A549 (cell line): ENCODE results near the gene BMP7. TPM values are rescaled to one million over a fixed set of nuclear protein-coding genes. Genes with fewer than 3 reads are reported as not detected.

Source experiments
- ATAC-seq, 2 experiments: fragments of 200-7000 bp in 1 of 2; fragments of >200 bp in 1 of 2; cut with Nextera tagmentation in 1 of 2; cut with Tn5 transposase in 1 of 2; 3 replicates each; pipeline versions ENCODE4 v1.8.0 to v1.9.1; 2018 to 2020; ENCODE audit warnings: mild to moderate bottlenecking in 1 of 2, moderate library complexity in 1 of 2
- CTCF ChIA-PET: fragments of 300-600 bp; sonication (Branson Sonifier 250); formaldehyde crosslinking; extraction: SDS; loops from one replicate; lab custom pipeline; 2021; ENCODE audit warnings: antibody characterized with exemption, inconsistent platforms; lab: Yijun Ruan, JAX
- POLR2A ChIA-PET: fragments of 350-600 bp; formaldehyde crosslinking; extraction: SDS; loops from one replicate; lab custom pipeline; 2021; ENCODE audit warnings: antibody characterized with exemption, inconsistent platforms; lab: Yijun Ruan, JAX
- DNase-seq, 2 experiments: peaks; one replicate each; pipeline versions ENCODE4 v3.0.0 to v3.0.0-alpha.2; 2011 to 2016; ENCODE audit warnings: low read depth in 1 of 2, low spot score in 1 of 2
- FAIRE-seq: peaks from 2 replicates; lab custom pipeline; 2011; peaks lifted over from hg19 to GRCh38; lab: Jason Lieb, UNC
- H3K27ac ChIP-seq, 2 experiments: fragments of >200 bp; sonication (Bioruptor Twin); formaldehyde crosslinking; 3 replicates each; pipeline ENCODE4 v1.5.1; 2016 to 2017
- H3K4me1 ChIP-seq: fragments of >200 bp; sonication (Bioruptor Twin); formaldehyde crosslinking; 3 replicates; pipeline ENCODE4 v1.6.1; 2016
- H3K4me2 ChIP-seq: fragments of >200 bp; sonication (Bioruptor Twin); formaldehyde crosslinking; 3 replicates; pipeline ENCODE4 v1.6.1; 2016
- H3K4me3 ChIP-seq: fragments of >200 bp; sonication (Bioruptor Twin); formaldehyde crosslinking; 3 replicates; pipeline ENCODE4 v1.5.1; 2016
- H3K9me3 ChIP-seq: fragments of >200 bp; sonication (Bioruptor Twin); formaldehyde crosslinking; 3 replicates; pipeline ENCODE4 v1.6.1; 2016
- BCL3 ChIP-seq: fragments of >200 bp; sonication (Bioruptor Twin); formaldehyde crosslinking; IDR thresholded peaks from 3 replicates; pipeline ENCODE4 v1.6.1; 2016
- CEBPB ChIP-seq, 2 experiments: fragments of >200 bp in 1 of 2; sonication (Bioruptor Twin) in 1 of 2; formaldehyde crosslinking in 1 of 2; IDR thresholded peaks; 2 replicates each; pipeline ENCODE4 v1.6.1; 2012 to 2016
- EHF ChIP-seq: fragments of 250-450 bp; sonication (Bioruptor Pico); IDR thresholded peaks from 2 replicates; pipeline ENCODE4 v1.5.0; 2020; ENCODE audit warnings: mild to moderate bottlenecking
- EHMT2 ChIP-seq: fragments of 200-600 bp; sonication (generic); IDR thresholded peaks from 2 replicates; pipeline ENCODE4 v1.6.1; 2016; ENCODE audit warnings: antibody characterized with exemption, low read depth, mild to moderate bottlenecking, moderate library complexity
- ELK1 ChIP-seq: fragments of 150-350 bp; IDR thresholded peaks from 2 replicates; pipeline ENCODE4 v1.6.1; 2014; ENCODE audit warnings: low read depth, mild to moderate bottlenecking, low read length
- ESRRA ChIP-seq: fragments of 150-350 bp; IDR thresholded peaks from 2 replicates; pipeline ENCODE4 v1.6.1; 2014; ENCODE audit warnings: mild to moderate bottlenecking, low read length, borderline replicate concordance
- GATA3 ChIP-seq: IDR thresholded peaks from 2 replicates; pipeline ENCODE4 v1.6.1; 2012; ENCODE audit warnings: borderline replicate concordance
- HDAC2 ChIP-seq: fragments of 200-600 bp; sonication (generic); IDR thresholded peaks from 2 replicates; pipeline ENCODE4 v1.6.1; 2016
- HMGXB4 ChIP-seq: fragments of 250-450 bp; sonication (Bioruptor Pico); IDR thresholded peaks from 2 replicates; pipeline ENCODE4 v1.5.0; 2021; ENCODE audit warnings: mild to moderate bottlenecking, moderate library complexity, borderline replicate concordance
- HOXA7 ChIP-seq: fragments of 250-450 bp; sonication (Bioruptor Pico); IDR thresholded peaks from 2 replicates; pipeline ENCODE4 v1.5.0; 2020; ENCODE audit warnings: mild to moderate bottlenecking, moderate library complexity
- HOXB5 ChIP-seq: fragments of 250-450 bp; sonication (Bioruptor Pico); IDR thresholded peaks from 2 replicates; pipeline ENCODE4 v1.5.0; 2020; ENCODE audit warnings: mild to moderate bottlenecking, moderate library complexity
- JUN ChIP-seq, 2 experiments: fragments of >200 bp; sonication (Bioruptor Twin); formaldehyde crosslinking; IDR thresholded peaks; 2 replicates in 1 of 2; 3 replicates in 1 of 2; pipeline ENCODE4 v1.6.1; 2016 to 2017
- JUNB ChIP-seq: fragments of >200 bp; sonication (Bioruptor Twin); formaldehyde crosslinking; IDR thresholded peaks from 2 replicates; pipeline ENCODE4 v1.6.1; 2016
- KDM5A ChIP-seq: fragments of 200-600 bp; sonication (generic); IDR thresholded peaks from 2 replicates; pipeline ENCODE4 v1.6.1; 2016; ENCODE audit warnings: antibody characterized with exemption, mild to moderate bottlenecking
- MAX ChIP-seq: IDR thresholded peaks from 2 replicates; pipeline ENCODE4 v1.6.1; 2012
- NFE2L2 ChIP-seq: fragments of 150-350 bp; conservative IDR thresholded peaks from 2 replicates; pipeline ENCODE4 v1.6.1; 2014; ENCODE audit warnings: low read length
- NPAS2 ChIP-seq: fragments of 250-450 bp; sonication (Bioruptor Pico); IDR thresholded peaks from 2 replicates; pipeline ENCODE4 v1.8.0; 2022; ENCODE audit warnings: mild to moderate bottlenecking, moderate library complexity, borderline replicate concordance
- NR3C1 ChIP-seq: fragments of >200 bp; sonication (Bioruptor Twin); formaldehyde crosslinking; IDR thresholded peaks from 3 replicates; pipeline ENCODE4 v1.6.1; 2017
- POLR2AphosphoS2 ChIP-seq: conservative IDR thresholded peaks from 2 replicates; pipeline ENCODE4 v1.6.1; 2012; ENCODE audit warnings: low read length, improper control_type of control experiment, inconsistent platforms
- RAD21 ChIP-seq, 2 experiments: fragments of >200 bp in 1 of 2; sonication (Bioruptor Twin) in 1 of 2; formaldehyde crosslinking in 1 of 2; IDR thresholded peaks in 1 of 2; conservative IDR thresholded peaks in 1 of 2; 2 replicates in 1 of 2; 3 replicates in 1 of 2; pipeline ENCODE4 v1.6.1; 2012 to 2018; ENCODE audit warnings: inconsistent platforms in 1 of 2
- RARB ChIP-seq: fragments of 250-450 bp; sonication (Bioruptor Pico); IDR thresholded peaks from 2 replicates; pipeline ENCODE4 v1.8.0; 2021; ENCODE audit warnings: mild to moderate bottlenecking, moderate library complexity
- SMC3 ChIP-seq: fragments of >200 bp; sonication (Bioruptor Twin); formaldehyde crosslinking; IDR thresholded peaks from 3 replicates; pipeline ENCODE4 v1.6.1; 2018; ENCODE audit warnings: inconsistent platforms
- SREBF2 ChIP-seq: fragments of 450-650 bp; IDR thresholded peaks from 2 replicates; pipeline ENCODE4 v1.6.1; 2014; ENCODE audit warnings: mild to moderate bottlenecking, moderate library complexity
- TP53 ChIP-seq: fragments of 250-450 bp; sonication (Bioruptor Pico); IDR thresholded peaks from 2 replicates; pipeline ENCODE4 v1.5.0; 2021; ENCODE audit warnings: mild to moderate bottlenecking, moderate library complexity
- ZC3H11A ChIP-seq: fragments of 450-650 bp; IDR thresholded peaks from 2 replicates; pipeline ENCODE4 v1.6.1; 2014; ENCODE audit warnings: antibody characterized with exemption, mild to moderate bottlenecking
- ZFP36 ChIP-seq: fragments of 450-650 bp; IDR thresholded peaks from 2 replicates; pipeline ENCODE4 v1.6.1; 2014; ENCODE audit warnings: borderline replicate concordance; ENCODE audit not compliant: partially characterized antibody
- ZNF302 ChIP-seq: fragments of 250-450 bp; sonication (Bioruptor Pico); IDR thresholded peaks from 2 replicates; pipeline ENCODE4 v1.9.0; 2021; ENCODE audit warnings: inconsistent platforms, mild to moderate bottlenecking, moderate library complexity
- ZSCAN20 ChIP-seq: fragments of 250-450 bp; sonication (Bioruptor Pico); IDR thresholded peaks from 2 replicates; pipeline ENCODE4 v1.8.0; 2022; ENCODE audit warnings: mild to moderate bottlenecking, moderate library complexity
- WGBS: methylation state at CpG from one replicate; pipeline ENCODE4 v1.1.6; 2017; ENCODE audit errors: missing lambda C conversion rate; 5-methylcytosine and 5-hydroxymethylcytosine counted together
- polyA plus RNA-seq, 4 experiments: library from polyadenylated mRNA; depleted of rRNA in 3 of 4; stranded (reverse); fragments of >200 nt; fragmentation: RNase III in 1 of 4; extraction: RNeasy Plus Mini Kit Qiagen cat#74134 plus additional on column Dnase treatment in 1 of 4; gene quantifications; 2 replicates in 3 of 4; 3 replicates in 1 of 4; pipeline ENCODE4 v1.2.3, GENCODE V29; 2011 to 2017

Gene BMP7
- polyA plus RNA-seq, 2 of the 4 experiments (the other 2 are of a cell fraction) = 0.08 to 0.22 TPM

GRCh38 chr20:57277398-57278105, 11.1 kb upstream of the BMP7 start:
- Histone ChIP-seq H3K4me1 (no peaks in the 10 kb centered on the region), H3K4me3 (no peak overlapping the region), H3K27ac (no peak overlapping the region), H3K9me3 (no peaks in the 10 kb centered on the region), H3K4me2 (no peak overlapping the region)
- WGBS = 25% methylated on average over 7 of the region's 8 CpGs
- FAIRE-seq = no peak
- ATAC-seq = no peak
- TF ChIP-seq CEBPB (IDR thresholded peaks at IDR 0.05) (no peak), SMC3 (no peak), EHMT2 (no peak), MAX (no peak), EHF (no peak)
- ChIA-PET CTCF (no interaction called here), POLR2A (no interaction called here)
- no peak for DNase-seq

- no peak for DNase-seq
- no peak overlapping the region for H3K27ac ChIP-seq
- no peaks in the 10 kb centered on the region for H3K4me1 ChIP-seq
- 54% methylated on average over 5 of the region's 5 CpGs for WGBS
- H3K4me3 ChIP-seq = no peak overlapping the region
- H3K4me2 ChIP-seq = no peak overlapping the region
- FAIRE-seq = no peak
- no peak for TF ChIP-seq HOXA7 (CRISPR knock-in tag)
- TF ChIP-seq GATA3 = no peak
- TF ChIP-seq ZNF302 (CRISPR knock-in tag) = no peak
- TF ChIP-seq HMGXB4 (CRISPR knock-in tag) = no peak
- no peak for TF ChIP-seq NFE2L2
- TF ChIP-seq POLR2AphosphoS2 = no peak
- TF ChIP-seq ESRRA = no peak
- no peak for TF ChIP-seq NR3C1
- no peak for TF ChIP-seq HOXB5
- TF ChIP-seq KDM5A = no peak
- no peak for TF ChIP-seq HDAC2
- no peak for TF ChIP-seq NPAS2
- no peak for TF ChIP-seq BCL3
- no peak for TF ChIP-seq CEBPB (IDR thresholded peaks at IDR 0.05)
- ATAC-seq = no peak
- H3K9me3 ChIP-seq = no peaks in the 10 kb centered on the region
- ChIA-PET POLR2A (no interaction called here), CTCF (interaction anchor here (1.4 kb wide), 1 partner anchor 69 kb away, joined by 4 read pairs; no protein-coding TSS in a partner anchor)
Observed at GRCh38 chr20:57276221-57276620, 9.8 kb upstream of the BMP7 start.

- no peak overlapping the region for H3K27ac ChIP-seq
- no peak overlapping the region for H3K4me2 ChIP-seq
- H3K4me1 ChIP-seq = no peaks in the 10 kb centered on the region
- 50% methylated on average over 5 of the region's 5 CpGs for WGBS
- no peak for FAIRE-seq
- no peak for DNase-seq
- POLR2A ChIA-PET = no interaction called here
- TF ChIP-seq TP53 (CRISPR knock-in tag) (no peak), ZC3H11A (no peak), ELK1 (no peak), JUN (IDR thresholded peaks at IDR 0.05) (no peak), RAD21 (conservative IDR thresholded peaks at IDR 0.05 in 1 of 2, IDR thresholded peaks at IDR 0.05 in 1 of 2) (no peak), HMGXB4 (CRISPR knock-in tag) (no peak), POLR2AphosphoS2 (no peak), GATA3 (no peak), SREBF2 (no peak), RARB (no peak), ZFP36 (no peak), JUNB (no peak), ZSCAN20 (CRISPR knock-in tag) (no peak), ZNF302 (CRISPR knock-in tag) (no peak)
- no peaks in the 10 kb centered on the region for H3K9me3 ChIP-seq
- no peak for ATAC-seq
- CTCF ChIA-PET = interaction anchor here (1.4 kb wide), 1 partner anchor 70 kb away, joined by 4 read pairs; no protein-coding TSS in a partner anchor
- H3K4me3 ChIP-seq = no peak overlapping the region
Observed at GRCh38 chr20:57275813-57276212, 9.4 kb upstream of the BMP7 start.
